Spinal cord (tissue), 10 donors: ENCODE results near the gene DPEP2NB. TPM values are rescaled to one million over a fixed set of nuclear protein-coding genes. Genes with fewer than 3 reads are reported as not detected.

Experiments used
- DNase-seq, 6 donors: peaks; one replicate each; pipeline versions ENCODE4 v3.0.0 to v3.0.0-alpha.2; 2013 to 2015; ENCODE audit warnings: low spot score in 6 of 6, low read depth in 4 of 6
- H3K27ac ChIP-seq: one replicate; pipeline ENCODE4 v1.5.1; 2013; ENCODE audit warnings: low read depth, low read length, control low read depth
- H3K27me3 ChIP-seq: one replicate; pipeline ENCODE4 v1.6.1; 2013; ENCODE audit warnings: low read length; ENCODE audit not compliant: control insufficient read depth, insufficient read depth
- H3K36me3 ChIP-seq: one replicate; pipeline ENCODE4 v1.6.1; 2013; ENCODE audit warnings: low read length; ENCODE audit not compliant: control insufficient read depth, insufficient read depth
- H3K4me1 ChIP-seq: one replicate; pipeline ENCODE4 v1.6.1; 2013; ENCODE audit warnings: low read length; ENCODE audit not compliant: control insufficient read depth, insufficient read depth
- H3K4me3 ChIP-seq: one replicate; pipeline ENCODE4 v1.5.1; 2013; ENCODE audit warnings: low read depth, low read length, control low read depth
- H3K9me3 ChIP-seq: one replicate; pipeline ENCODE4 v1.6.1; 2013; ENCODE audit warnings: low read length; ENCODE audit not compliant: control insufficient read depth, insufficient read depth
- WGBS: methylation state at CpG from one replicate; pipeline ENCODE4 v1.1.5; 2013; ENCODE audit warnings: missing lambda C conversion rate; ENCODE audit not compliant: insufficient coverage; 5-methylcytosine and 5-hydroxymethylcytosine counted together
- polyA plus RNA-seq, 2 donors: library from polyadenylated mRNA; unstranded; fragments of 120-200 nt; gene quantifications; one replicate each; pipeline ENCODE4 v1.2.1, GENCODE V29; 2013; ENCODE audit not compliant: insufficient read length in 2 of 2
- total RNA-seq, 2 donors: library from RNA; depleted of rRNA in 1 of 2; stranded (reverse); fragments of 120-200 nt in 1 of 2; fragments of >200 nt in 1 of 2; gene quantifications; one replicate each; pipeline versions ENCODE4 v1.2.3 to v1.2.4, GENCODE V29; 2013 to 2014
- donor health status: healthy.

DPEP2NB gene
- total and polyA plus RNA-seq, 4 donors = not detected

GRCh38 chr16:67988675-67989074 lies 27.0 kb downstream of the DPEP2NB start:
- Histone ChIP-seq H3K27me3 (no peaks in the 10 kb centered on the region), H3K4me1 (peaks cover 21% of the 10 kb centered on the region), H3K9me3 (no peaks in the 10 kb centered on the region), H3K36me3 (no peaks in the 10 kb centered on the region), H3K4me3 (no peak overlapping the region), H3K27ac (no peak overlapping the region)
- no peak for DNase-seq
- WGBS = 97% methylated on average over 2 of the region's 3 CpGs

GRCh38 chr16:67987460-67988160 lies 28.1 kb downstream of the DPEP2NB start:
- Histone ChIP-seq H3K27ac (peak overlapping the region; percentile 7), H3K9me3 (no peaks in the 10 kb centered on the region), H3K4me1 (peaks cover 10% of the 10 kb centered on the region), H3K27me3 (no peaks in the 10 kb centered on the region), H3K36me3 (no peaks in the 10 kb centered on the region), H3K4me3 (no peak overlapping the region)
- DNase-seq = peak in 1 of 6 donors; percentile 54
- WGBS = 67% methylated on average over 11 of the region's 11 CpGs

- no peak overlapping the region for H3K4me3 ChIP-seq
- WGBS = 97% methylated on average over 4 of the region's 5 CpGs
- H3K9me3 ChIP-seq = no peaks in the 10 kb centered on the region
- peaks cover 10% of the 10 kb centered on the region for H3K4me1 ChIP-seq
- no peaks in the 10 kb centered on the region for H3K27me3 ChIP-seq
- H3K27ac ChIP-seq = no peak overlapping the region
- no peak for DNase-seq
- H3K36me3 ChIP-seq = no peaks in the 10 kb centered on the region
These were observed 28.8 kb downstream of the DPEP2NB start for GRCh38 chr16:67986949-67987348.

- DNase-seq = no peak
- Histone ChIP-seq H3K4me3 (no peak overlapping the region), H3K27ac (no peak overlapping the region), H3K27me3 (no peaks in the 10 kb centered on the region), H3K9me3 (no peaks in the 10 kb centered on the region), H3K36me3 (no peaks in the 10 kb centered on the region), H3K4me1 (peaks cover 4% of the 10 kb centered on the region)
- 95% methylated on average over 31 of the region's 49 CpGs for whole genome bisulfite sequencing
These were observed 33.6 kb downstream of the DPEP2NB start for GRCh38 chr16:67982011-67982696.

GRCh38 chr16:67979955-67980678 lies 35.6 kb downstream of the DPEP2NB start, which contains the start of gene DPEP3:
TSS of gene DPEP3 (minus strand) at chr16:67980499. CDS start at chr16:67980380, 119 bp downstream.
- Histone ChIP-seq H3K4me3 (no peak within 1 kb of the TSS), H3K4me1 (peaks cover 4% of the 10 kb centered on the region), H3K9me3 (no peaks in the 10 kb centered on the region), H3K36me3 (no peaks in the 10 kb centered on the region), H3K27ac (no peak within 1 kb of the TSS), H3K27me3 (no peaks in the 10 kb centered on the region)
- DNase-seq = no peak
- WGBS = 59% methylated on average over 51 of the region's 62 CpGs

- H3K36me3 ChIP-seq = no peaks in the 10 kb centered on the region
- no peaks in the 10 kb centered on the region for H3K27me3 ChIP-seq
- H3K4me1 ChIP-seq = no peaks in the 10 kb centered on the region
- no peaks in the 10 kb centered on the region for H3K9me3 ChIP-seq
- no peak overlapping the region for H3K27ac ChIP-seq
- WGBS = 87% methylated on average over 6 of the region's 9 CpGs
- no peak overlapping the region for H3K4me3 ChIP-seq
- no peak for DNase-seq
These were observed 38.1 kb downstream of the DPEP2NB start for GRCh38 chr16:67977469-67978227.

- no peak for DNase-seq
- Histone ChIP-seq H3K9me3 (no peaks in the 10 kb centered on the region), H3K27ac (no peak overlapping the region), H3K27me3 (no peaks in the 10 kb centered on the region), H3K4me3 (no peak overlapping the region), H3K4me1 (no peaks in the 10 kb centered on the region), H3K36me3 (no peaks in the 10 kb centered on the region)
- 76% methylated on average over 5 of the region's 5 CpGs for WGBS
These were observed 38.7 kb downstream of the DPEP2NB start for GRCh38 chr16:67977005-67977404.

GRCh38 chr16:67976205-67976604 lies 39.5 kb downstream of the DPEP2NB start:
- Histone ChIP-seq H3K27ac (no peak overlapping the region), H3K36me3 (no peaks in the 10 kb centered on the region), H3K4me3 (no peak overlapping the region), H3K4me1 (no peaks in the 10 kb centered on the region), H3K9me3 (no peaks in the 10 kb centered on the region), H3K27me3 (no peaks in the 10 kb centered on the region)
- 95% methylated on average over 2 of the region's 2 CpGs for WGBS
- DNase-seq = no peak

- Histone ChIP-seq H3K4me3 (no peak overlapping the region), H3K27me3 (no peaks in the 10 kb centered on the region), H3K4me1 (no peaks in the 10 kb centered on the region), H3K36me3 (no peaks in the 10 kb centered on the region), H3K27ac (no peak overlapping the region), H3K9me3 (no peaks in the 10 kb centered on the region)
- no peak for DNase-seq
- WGBS = 82% methylated on average over 12 of the region's 14 CpGs
These were observed 40.2 kb downstream of the DPEP2NB start for GRCh38 chr16:67975321-67976105.
